ENCODE measurements around the gene APBB2.

DNA sequence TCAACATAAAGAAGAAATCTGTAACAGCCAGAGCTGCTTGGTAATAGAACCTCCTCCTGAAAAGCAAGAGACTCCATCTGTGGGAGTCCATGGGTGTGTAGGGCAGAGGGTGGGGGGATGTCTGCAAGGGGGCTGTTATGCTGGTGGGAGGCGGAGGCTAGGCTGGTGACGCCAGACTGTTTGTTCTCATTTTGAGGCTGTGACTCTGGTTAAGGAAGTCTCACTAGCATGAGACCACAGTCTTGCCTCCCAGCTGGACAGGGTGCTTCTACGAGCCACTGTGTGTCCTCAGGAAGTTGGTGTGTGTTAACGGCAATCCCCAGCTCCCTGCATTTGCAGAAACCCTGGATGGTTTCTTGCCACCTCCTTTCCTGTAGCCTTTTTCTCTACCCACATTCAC is 384.8 kb downstream of the APBB2 start:
- TF ChIP-seq, protein P1, sequence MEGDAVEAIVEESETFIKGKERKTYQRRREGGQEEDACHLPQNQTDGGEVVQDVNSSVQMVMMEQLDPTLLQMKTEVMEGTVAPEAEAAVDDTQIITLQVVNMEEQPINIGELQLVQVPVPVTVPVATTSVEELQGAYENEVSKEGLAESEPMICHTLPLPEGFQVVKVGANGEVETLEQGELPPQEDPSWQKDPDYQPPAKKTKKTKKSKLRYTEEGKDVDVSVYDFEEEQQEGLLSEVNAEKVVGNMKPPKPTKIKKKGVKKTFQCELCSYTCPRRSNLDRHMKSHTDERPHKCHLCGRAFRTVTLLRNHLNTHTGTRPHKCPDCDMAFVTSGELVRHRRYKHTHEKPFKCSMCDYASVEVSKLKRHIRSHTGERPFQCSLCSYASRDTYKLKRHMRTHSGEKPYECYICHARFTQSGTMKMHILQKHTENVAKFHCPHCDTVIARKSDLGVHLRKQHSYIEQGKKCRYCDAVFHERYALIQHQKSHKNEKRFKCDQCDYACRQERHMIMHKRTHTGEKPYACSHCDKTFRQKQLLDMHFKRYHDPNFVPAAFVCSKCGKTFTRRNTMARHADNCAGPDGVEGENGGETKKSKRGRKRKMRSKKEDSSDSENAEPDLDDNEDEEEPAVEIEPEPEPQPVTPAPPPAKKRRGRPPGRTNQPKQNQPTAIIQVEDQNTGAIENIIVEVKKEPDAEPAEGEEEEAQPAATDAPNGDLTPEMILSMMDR (IDR thresholded peaks at IDR 0.05) = no peak
- TF ChIP-seq POLR2A (IDR thresholded peaks at IDR 0.05) = no peak
